Skin of body (tissue), 2 donors: ENCODE measurements around the gene GSAP. TPM values are rescaled to one million over a fixed set of nuclear protein-coding genes. Genes with fewer than 3 reads are reported as not detected.

Source experiments
- DNase-seq: peaks from one replicate; lab custom pipeline; 2025; lab: John Stamatoyannopoulos, UW
- total RNA-seq: library from RNA; depleted of rRNA; stranded (reverse); fragments of >200 nt; gene quantifications from one replicate; pipeline ENCODE4 v1.2.3, GENCODE V29; 2014

The GSAP gene
- total RNA-seq, 1 donor from 2014 or later = 7.4 TPM

GRCh38 chr7:77409005-77409738, 7.0 kb downstream of the GSAP start:
- DNase-seq = no peak

- no peak for DNase-seq
Measured at GRCh38 chr7:77407906-77408305, 8.2 kb downstream of the GSAP start.

- DNase-seq = no peak
Measured at GRCh38 chr7:77406421-77406820, 9.7 kb downstream of the GSAP start.

DNA sequence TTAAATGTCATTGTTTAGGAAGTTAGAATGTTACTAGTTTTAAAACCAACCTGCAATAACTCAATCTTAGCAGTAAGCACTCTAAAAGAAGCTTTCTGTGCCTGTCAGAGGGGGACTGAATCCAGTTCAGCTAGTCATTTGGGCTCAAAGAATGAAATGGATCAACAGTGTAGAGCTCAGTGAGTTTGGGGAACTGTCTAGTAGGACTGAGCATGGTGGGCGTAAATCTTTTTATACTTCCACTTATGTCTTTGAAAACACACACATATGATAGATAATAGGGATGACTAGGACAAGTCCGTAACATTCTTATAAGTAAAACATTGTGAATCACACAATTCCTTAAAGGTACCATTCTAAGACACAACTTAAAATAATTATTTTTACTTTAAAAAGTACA, 11.5 kb downstream of the GSAP start:
- DNase-seq = no peak

DNA sequence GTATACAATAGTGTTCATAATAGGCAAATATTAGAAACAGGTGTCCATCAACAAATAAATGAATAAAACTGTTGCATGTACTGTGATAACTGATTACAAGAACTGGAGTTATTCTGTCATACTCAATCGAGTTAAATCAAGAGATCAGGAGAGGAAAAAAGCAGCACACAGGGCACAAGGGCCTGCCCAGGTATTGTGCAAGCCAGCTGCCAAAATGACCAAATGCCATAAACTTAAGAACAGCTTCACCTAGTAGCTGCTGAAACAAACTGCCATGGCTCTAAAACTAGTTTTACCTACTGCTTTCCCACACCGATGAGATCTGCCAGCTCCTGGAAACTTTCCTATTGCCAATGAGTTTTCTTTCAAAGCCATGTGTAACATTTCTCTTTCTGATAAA, 12.2 kb downstream of the GSAP start:
- no peak for DNase-seq

- DNase-seq = no peak
Measured at GRCh38 chr7:77402818-77403217, 13.3 kb downstream of the GSAP start.

DNA sequence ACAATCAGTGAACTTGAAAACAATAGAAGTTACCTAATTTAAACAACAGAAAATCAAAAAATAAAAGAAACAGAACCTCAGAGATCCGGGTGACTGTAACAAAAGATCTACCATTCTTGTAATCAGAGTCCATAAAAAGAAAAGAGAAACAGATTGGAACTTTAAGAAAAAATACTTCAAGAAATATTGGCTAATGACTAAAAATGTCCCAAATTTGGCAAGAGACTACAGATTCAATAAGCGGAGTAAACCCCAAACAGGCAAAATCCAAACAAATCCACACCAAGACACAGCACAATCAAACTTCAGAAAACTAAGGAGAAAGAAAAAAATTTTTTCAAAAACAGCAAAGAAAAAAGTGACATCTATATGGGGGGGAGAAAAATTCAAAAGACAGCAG, 15.1 kb downstream of the GSAP start:
- DNase-seq = no peak

GRCh38 chr7:77399816-77400215, 16.3 kb downstream of the GSAP start:
- no peak for DNase-seq

DNA sequence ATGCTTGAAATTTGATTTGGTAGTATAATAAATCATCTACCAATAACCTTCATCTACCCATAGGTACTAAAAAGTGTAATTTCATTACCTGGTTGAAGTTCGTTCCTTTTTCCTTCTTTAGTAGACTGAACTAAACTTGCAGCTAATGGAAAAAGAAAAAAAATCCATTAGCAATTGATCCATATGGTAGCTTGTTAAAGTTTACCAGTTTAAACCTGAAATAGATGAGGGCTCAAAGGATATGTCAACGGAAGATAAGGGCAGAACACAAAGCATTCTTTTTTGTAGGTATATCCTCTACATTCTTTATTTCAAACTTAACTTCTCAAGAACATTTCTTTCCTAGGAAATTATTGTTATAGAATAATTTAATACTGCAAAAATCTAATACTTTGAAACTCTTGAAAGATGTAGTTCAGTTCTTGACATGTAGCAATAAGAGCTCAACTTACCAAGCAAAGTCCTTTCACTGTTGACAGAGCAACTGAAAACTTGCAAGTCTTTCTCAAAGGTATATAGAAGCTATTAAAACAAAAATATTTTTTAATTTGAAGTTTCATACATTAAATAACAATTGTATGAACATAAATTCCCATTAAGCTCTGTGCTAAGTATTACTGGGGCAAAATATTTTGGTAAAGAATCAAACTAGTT, 19.1 kb downstream of the GSAP start:
- DNase-seq = no peak

DNA sequence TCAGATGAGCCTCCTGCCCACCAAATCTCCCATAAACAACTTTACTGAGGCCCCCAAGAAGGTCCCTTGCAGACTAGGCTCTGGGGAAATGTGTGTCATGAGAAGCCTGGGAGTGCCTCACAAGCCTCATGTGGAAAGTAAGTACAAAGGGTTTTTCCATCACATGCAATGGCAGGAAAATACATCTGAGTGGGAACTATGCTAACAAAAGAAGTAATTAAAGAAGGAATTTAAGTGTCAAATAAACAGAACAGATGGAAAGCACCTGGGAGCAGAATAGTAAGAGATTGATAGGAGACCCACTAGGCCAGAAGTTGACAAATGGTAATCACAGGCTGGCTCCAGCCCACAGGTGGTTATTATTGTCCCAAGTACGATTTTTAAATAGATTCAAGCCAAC, 20.5 kb downstream of the GSAP start:
- no peak for DNase-seq

GRCh38 chr7:77393954-77394353, 22.2 kb downstream of the GSAP start:
- no peak for DNase-seq

DNA sequence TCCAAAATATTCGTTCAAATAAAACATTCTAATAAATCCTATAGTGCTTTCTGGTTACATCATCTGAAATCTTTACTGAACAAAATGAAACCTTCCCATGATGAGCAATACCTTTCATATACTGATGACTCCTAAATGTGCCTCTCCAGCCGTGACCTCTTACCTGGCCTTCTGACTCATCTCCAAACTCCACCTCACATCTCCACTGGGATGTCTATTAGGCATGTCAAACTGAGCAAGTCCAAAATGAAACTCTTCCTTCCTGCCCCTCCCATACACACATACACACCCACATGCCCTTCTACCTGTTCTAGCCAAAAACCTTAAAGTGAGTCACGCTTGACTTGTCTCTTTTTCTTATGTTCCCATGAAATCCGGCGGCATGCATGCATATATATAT, 22.9 kb downstream of the GSAP start:
- DNase-seq = no peak

GRCh38 chr7:77391230-77391629, 24.9 kb downstream of the GSAP start:
- DNase-seq = no peak

GRCh38 chr7:77388055-77388641, 28.0 kb downstream of the GSAP start:
- DNase-seq = no peak

- DNase-seq = peak; percentile 93
Measured at GRCh38 chr7:77386165-77386822, 29.9 kb downstream of the GSAP start.

DNA sequence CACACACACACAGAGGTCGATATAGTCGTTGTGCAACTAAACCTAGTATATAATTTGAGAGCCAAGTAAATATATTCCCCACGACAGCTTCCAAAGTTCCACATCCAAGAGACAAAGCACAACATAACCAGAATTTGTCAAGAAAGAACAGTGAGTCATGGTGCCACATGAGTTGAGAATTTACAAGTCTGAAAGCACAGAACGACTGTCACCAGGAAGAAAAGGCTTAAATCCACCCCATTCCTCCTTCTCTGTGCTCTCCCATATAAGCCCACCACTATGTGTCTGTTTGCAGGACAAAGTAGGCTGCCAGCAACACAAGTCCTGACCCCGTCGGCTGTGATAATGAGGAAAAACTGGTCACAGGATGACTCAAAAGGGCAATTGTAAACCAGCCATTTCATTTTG, 32.8 kb downstream of the GSAP start:
- DNase-seq = no peak

GRCh38 chr7:77382532-77382931, 33.6 kb downstream of the GSAP start:
- DNase-seq = no peak

GRCh38 chr7:77378584-77378983, 37.6 kb downstream of the GSAP start:
- DNase-seq = no peak

- DNase-seq = no peak
Measured at GRCh38 chr7:77370606-77371005, 45.5 kb downstream of the GSAP start.

- DNase-seq = no peak
Measured at GRCh38 chr7:77368974-77369373, 47.2 kb downstream of the GSAP start.

GRCh38 chr7:77367976-77368375, 48.2 kb downstream of the GSAP start:
- no peak for DNase-seq

- no peak for DNase-seq
Measured at GRCh38 chr7:77362905-77363304, 53.2 kb downstream of the GSAP start.
